Measurements from ENCODE around the gene APPL1.

Gene APPL1

GRCh38 chr3:57234613-57235575, 7.4 kb downstream of the APPL1 start:
- no peak for TF ChIP-seq CTCF (IDR thresholded peaks at IDR 0.05; ENCODE audit: borderline replicate concordance, insufficient read depth, low read depth, low read length)
- H3K4me3 ChIP-seq (ENCODE audit: low read depth, low read length): no peak overlapping the region

- H3K4me3 ChIP-seq (ENCODE audit: low read depth, low read length): no peak overlapping the region
- TF ChIP-seq CTCF (IDR thresholded peaks at IDR 0.05; ENCODE audit: borderline replicate concordance, insufficient read depth, low read depth, low read length): no peak
Observed at GRCh38 chr3:57244946-57245345, 17.4 kb downstream of the APPL1 start.

GRCh38 chr3:57252404-57252803, 24.9 kb downstream of the APPL1 start:
- no peak for TF ChIP-seq CTCF (IDR thresholded peaks at IDR 0.05; ENCODE audit: borderline replicate concordance, insufficient read depth, low read depth, low read length)
- H3K4me3 ChIP-seq (ENCODE audit: low read depth, low read length): no peak overlapping the region

- TF ChIP-seq CTCF (IDR thresholded peaks at IDR 0.05; ENCODE audit: borderline replicate concordance, insufficient read depth, low read depth, low read length): no peak
Observed at GRCh38 chr3:57256844-57257243, 29.3 kb downstream of the APPL1 start.

GRCh38 chr3:57257678-57258077, 30.1 kb downstream of the APPL1 start:
- H3K4me3 ChIP-seq (ENCODE audit: low read depth, low read length): no peak overlapping the region
- no peak for TF ChIP-seq CTCF (IDR thresholded peaks at IDR 0.05; ENCODE audit: borderline replicate concordance, insufficient read depth, low read depth, low read length)

More at GRCh38 chr3:57256844-57257243, 29.3 kb downstream of the APPL1 start:
- no peak overlapping the region for H3K4me3 ChIP-seq (ENCODE audit: low read depth, low read length)

GRCh38 chr3:57261119-57261518, 33.6 kb downstream of the APPL1 start:
- TF ChIP-seq CTCF (IDR thresholded peaks at IDR 0.05; ENCODE audit: borderline replicate concordance, insufficient read depth, low read depth, low read length): no peak
- no peak overlapping the region for H3K4me3 ChIP-seq (ENCODE audit: low read depth, low read length)

GRCh38 chr3:57261929-57262328, 34.4 kb downstream of the APPL1 start:
- no peak overlapping the region for H3K4me3 ChIP-seq (ENCODE audit: low read depth, low read length)
- TF ChIP-seq CTCF (IDR thresholded peaks at IDR 0.05; ENCODE audit: borderline replicate concordance, insufficient read depth, low read depth, low read length): no peak

Measured in GM12875 (cell line).